Keratinocyte (primary cell): ENCODE data around the gene F11R.

Experiments
- EZH2 ChIP-seq: IDR thresholded peaks from one replicate; pipeline ENCODE4 v1.6.1; 2012; ENCODE audit warnings: inconsistent platforms, mild to moderate bottlenecking, low read length, moderate library complexity
- TF ChIP-seq, protein P1 (sequence below), 3 experiments: IDR thresholded peaks in 1 of 3; conservative IDR thresholded peaks in 1 of 3; optimal IDR thresholded peaks in 1 of 3; 2 replicates in 2 of 3; 3 replicates in 1 of 3; pipeline versions ENCODE3 to v1.5.1; 2011; ENCODE audit warnings: low read length in 3 of 3, mild to moderate bottlenecking in 3 of 3, moderate library complexity in 2 of 3, control low read depth in 1 of 3, inconsistent platforms in 1 of 3; ENCODE audit not compliant: insufficient read depth in 2 of 3; ENCODE audit errors: extremely low read depth in 1 of 3

DNA sequence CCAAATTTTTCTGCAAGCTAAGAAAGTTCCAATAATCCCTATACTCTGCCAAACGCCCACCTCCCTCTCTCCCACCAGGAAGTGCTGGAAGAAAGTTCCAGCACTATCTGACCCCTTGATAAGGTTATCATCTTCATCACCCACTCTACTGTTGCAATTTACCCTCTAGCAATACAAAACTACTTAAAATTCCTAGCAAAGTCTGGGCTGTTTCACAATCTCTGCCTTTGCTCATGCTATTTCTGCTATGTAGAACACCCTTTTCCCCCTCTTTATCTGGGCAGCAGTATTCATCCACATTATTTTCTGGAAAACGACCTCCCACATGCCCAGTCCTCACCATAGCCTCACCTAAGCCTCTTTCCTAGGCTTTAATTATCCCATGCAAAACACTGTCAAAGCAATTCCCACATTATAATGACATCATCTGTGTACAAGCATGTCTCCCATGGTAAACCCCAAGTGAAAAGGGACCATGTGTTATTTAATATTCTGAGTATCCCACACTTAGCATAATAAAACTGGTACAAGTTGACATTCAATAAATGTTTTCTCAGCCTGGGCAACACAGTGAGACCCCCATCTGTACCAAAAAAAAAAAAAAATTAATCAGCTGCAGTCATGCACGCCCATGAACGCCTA lies 12.0 kb downstream of the F11R start:
- TF ChIP-seq, protein P1, sequence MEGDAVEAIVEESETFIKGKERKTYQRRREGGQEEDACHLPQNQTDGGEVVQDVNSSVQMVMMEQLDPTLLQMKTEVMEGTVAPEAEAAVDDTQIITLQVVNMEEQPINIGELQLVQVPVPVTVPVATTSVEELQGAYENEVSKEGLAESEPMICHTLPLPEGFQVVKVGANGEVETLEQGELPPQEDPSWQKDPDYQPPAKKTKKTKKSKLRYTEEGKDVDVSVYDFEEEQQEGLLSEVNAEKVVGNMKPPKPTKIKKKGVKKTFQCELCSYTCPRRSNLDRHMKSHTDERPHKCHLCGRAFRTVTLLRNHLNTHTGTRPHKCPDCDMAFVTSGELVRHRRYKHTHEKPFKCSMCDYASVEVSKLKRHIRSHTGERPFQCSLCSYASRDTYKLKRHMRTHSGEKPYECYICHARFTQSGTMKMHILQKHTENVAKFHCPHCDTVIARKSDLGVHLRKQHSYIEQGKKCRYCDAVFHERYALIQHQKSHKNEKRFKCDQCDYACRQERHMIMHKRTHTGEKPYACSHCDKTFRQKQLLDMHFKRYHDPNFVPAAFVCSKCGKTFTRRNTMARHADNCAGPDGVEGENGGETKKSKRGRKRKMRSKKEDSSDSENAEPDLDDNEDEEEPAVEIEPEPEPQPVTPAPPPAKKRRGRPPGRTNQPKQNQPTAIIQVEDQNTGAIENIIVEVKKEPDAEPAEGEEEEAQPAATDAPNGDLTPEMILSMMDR (optimal IDR thresholded peaks at IDR 0.05 in 1 of 3, IDR thresholded peaks at IDR 0.05 in 1 of 3, conservative IDR thresholded peaks at IDR 0.05 in 1 of 3; ENCODE audit: extremely low read depth in 1 of 3, insufficient read depth in 2 of 3, low read length in 3 of 3): no peak
- no peak for TF ChIP-seq EZH2
